ENCODE measurements around the gene SSR4. TPM values are rescaled to one million over a fixed set of nuclear protein-coding genes. Genes with fewer than 3 reads are reported as not detected.

The SSR4 gene
- total RNA-seq, 1 experiment from 2014 or later = 266 TPM

GRCh38 chrX:153792368-153792767 is 2.1 kb upstream of the SSR4 start:
- no peak for DNase-seq
- H3K27me3 ChIP-seq = no peaks in the 10 kb centered on the region
- no peak overlapping the region for H3K4me3 ChIP-seq
- H3K36me3 ChIP-seq = no peaks in the 10 kb centered on the region; the same call in 1 of the 2 replicates
- H3K9me3 ChIP-seq = no peaks in the 10 kb centered on the region

DNA sequence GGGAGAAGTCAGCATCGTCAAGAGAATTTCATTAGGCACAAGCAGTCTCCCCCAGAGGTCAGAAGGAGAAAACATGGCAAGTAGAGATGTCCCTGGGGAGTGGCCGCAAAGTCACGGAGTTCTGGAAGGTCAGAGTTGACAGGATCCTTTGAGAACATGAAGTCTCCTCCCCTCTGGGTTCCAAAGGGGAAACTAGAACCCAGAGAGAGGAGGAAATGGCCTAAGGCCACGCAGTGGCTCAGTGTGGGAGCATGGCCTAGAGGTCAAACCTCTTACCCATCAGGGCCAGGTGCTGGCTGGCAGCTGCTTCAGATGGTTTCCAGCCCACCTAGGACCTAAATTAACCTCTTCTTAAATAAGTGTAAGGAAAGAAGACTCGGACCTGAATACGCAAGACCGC is 1.2 kb upstream of the SSR4 start:
- no peaks in the 10 kb centered on the region; the same call in 1 of the 2 replicates for H3K36me3 ChIP-seq
- no peaks in the 10 kb centered on the region for H3K27me3 ChIP-seq
- no peaks in the 10 kb centered on the region for H3K9me3 ChIP-seq
- no peak for DNase-seq
- peak overlapping the region; percentile 93 for H3K4me3 ChIP-seq

GRCh38 chrX:153794897-153795816 is 689 bp downstream of the SSR4 start:
- H3K4me3 ChIP-seq = peak overlapping the region; percentile 93
- H3K9me3 ChIP-seq = no peaks in the 10 kb centered on the region
- DNase-seq = no peak
- no peaks in the 10 kb centered on the region; the same call in 1 of the 2 replicates for H3K36me3 ChIP-seq
- no peaks in the 10 kb centered on the region for H3K27me3 ChIP-seq

DNA sequence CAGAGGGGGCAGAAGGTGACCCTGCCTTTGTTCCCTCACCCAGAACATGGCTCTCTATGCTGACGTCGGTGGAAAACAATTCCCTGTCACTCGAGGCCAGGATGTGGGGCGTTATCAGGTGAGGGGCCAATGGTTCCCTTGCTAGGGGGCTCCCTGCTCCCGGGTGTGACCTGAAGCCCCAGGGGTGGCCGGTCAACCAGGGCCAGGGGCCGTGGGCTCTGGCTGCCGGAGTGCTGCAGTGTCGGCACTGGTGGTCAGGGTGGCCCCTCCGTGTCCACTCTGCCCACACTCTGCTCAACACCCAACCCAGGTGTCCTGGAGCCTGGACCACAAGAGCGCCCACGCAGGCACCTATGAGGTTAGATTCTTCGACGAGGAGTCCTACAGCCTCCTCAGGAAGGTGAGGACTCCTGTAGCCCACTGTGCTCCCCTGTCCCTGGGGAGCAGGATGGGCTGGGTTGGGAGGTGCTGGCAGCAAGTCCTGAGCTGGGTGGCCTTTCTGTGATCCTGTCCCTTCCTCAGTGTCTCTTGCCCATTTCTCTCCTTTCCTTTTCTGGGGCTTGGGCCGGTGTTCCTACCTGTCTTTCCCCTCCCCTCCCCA is 3.0 kb downstream of the SSR4 start:
- DNase-seq = no peak
- Histone ChIP-seq H3K9me3 (no peaks in the 10 kb centered on the region), H3K27me3 (no peaks in the 10 kb centered on the region), H3K4me3 (no peak overlapping the region), H3K36me3 (no peaks in the 10 kb centered on the region; the same call in 1 of the 2 replicates)

- no peak for DNase-seq
- Histone ChIP-seq H3K9me3 (no peaks in the 10 kb centered on the region), H3K27me3 (no peaks in the 10 kb centered on the region), H3K4me3 (no peak overlapping the region), H3K36me3 (no peaks in the 10 kb centered on the region; the same call in 1 of the 2 replicates)
These were observed 4.9 kb downstream of the SSR4 start for GRCh38 chrX:153799326-153799725.

DNA sequence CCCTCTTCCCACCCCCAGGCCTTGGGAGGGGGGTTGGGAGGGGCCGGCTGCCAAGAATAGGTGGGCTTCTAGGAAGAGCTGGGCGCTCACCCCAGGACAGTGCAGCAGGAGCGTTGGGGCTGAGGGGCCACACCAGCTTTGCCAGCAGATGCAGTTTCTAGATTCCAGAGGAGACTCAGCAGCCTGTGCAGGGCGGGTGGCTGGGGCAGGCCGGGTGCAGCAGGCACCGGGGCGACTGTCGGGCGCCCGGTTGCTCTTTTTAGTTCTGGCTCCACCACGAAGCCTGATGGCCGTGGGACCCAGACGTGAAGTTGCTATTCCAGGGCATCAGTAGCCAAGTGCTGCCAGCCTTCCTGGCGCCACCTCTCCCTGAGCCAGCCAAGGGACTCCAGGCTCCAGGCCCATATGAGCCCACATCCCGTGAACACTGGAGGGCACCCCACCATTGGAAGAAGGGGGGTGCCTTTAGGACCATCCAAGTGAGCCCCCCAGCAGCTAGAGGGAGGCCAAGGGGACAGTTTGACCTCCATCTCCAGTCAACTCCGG is 5.8 kb downstream of the SSR4 start:
- DNase-seq = no peak
- no peaks in the 10 kb centered on the region for H3K27me3 ChIP-seq
- no peaks in the 10 kb centered on the region for H3K9me3 ChIP-seq
- H3K4me3 ChIP-seq = no peak overlapping the region
- H3K36me3 ChIP-seq = no peaks in the 10 kb centered on the region; the same call in 1 of the 2 replicates

- no peaks in the 10 kb centered on the region for H3K9me3 ChIP-seq
- DNase-seq = no peak
- no peaks in the 10 kb centered on the region; the same call in 1 of the 2 replicates for H3K36me3 ChIP-seq
- H3K4me3 ChIP-seq = no peak overlapping the region
- H3K27me3 ChIP-seq = no peaks in the 10 kb centered on the region
These were observed 6.3 kb downstream of the SSR4 start for GRCh38 chrX:153800746-153801145.

DNA sequence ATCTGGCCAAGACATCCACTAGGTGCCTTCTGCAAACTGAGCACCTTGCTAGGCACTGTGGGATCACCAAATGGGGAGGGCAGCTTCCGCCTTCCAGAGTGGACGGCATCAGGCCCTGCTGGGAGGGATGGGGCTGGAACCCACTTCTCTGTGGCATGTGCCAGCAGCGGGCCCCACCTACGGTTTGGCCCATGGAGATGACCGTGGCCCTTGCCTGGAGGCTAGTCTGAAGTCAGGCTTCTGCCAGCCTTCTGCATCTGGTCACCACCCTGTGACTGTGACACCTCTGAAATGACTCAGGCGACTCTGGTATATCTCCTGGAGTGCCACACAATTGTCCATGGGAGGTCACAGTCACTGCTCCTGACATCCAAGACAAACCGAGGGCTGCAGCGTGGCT is 7.2 kb downstream of the SSR4 start:
- no peaks in the 10 kb centered on the region for H3K36me3 ChIP-seq
- H3K4me3 ChIP-seq = no peak overlapping the region
- DNase-seq = no peak
- H3K9me3 ChIP-seq = no peaks in the 10 kb centered on the region
- no peaks in the 10 kb centered on the region for H3K27me3 ChIP-seq

DNA sequence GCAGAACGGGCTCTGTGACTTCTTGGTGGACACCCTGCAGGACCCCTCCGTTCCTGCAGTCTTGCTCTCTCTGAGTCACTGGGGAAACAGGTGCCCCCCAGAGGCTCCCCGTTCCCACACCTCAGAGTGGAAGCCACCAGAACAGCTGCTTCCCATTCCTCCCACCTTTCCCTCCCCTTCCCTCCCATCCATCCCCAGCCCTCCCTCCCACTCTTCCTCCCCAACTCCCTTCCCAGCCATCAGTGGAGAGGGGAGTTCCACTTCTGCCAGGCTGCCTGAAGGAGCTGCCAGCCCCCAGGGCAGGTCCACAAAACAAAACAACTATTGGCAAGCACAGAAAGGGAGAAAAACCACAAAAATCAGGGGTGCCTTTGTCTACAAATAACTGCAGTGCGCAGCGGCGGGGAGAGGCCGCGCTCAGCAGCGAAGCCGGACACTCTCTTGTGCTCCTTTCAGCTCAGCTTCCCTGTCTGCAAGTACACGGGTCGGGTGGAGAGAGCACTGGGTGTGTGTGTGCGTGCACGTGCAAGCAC is 8.1 kb downstream of the SSR4 start:
- Histone ChIP-seq H3K9me3 (no peaks in the 10 kb centered on the region), H3K4me3 (no peak overlapping the region), H3K27me3 (no peaks in the 10 kb centered on the region), H3K36me3 (no peaks in the 10 kb centered on the region)
- DNase-seq = no peak

DNA sequence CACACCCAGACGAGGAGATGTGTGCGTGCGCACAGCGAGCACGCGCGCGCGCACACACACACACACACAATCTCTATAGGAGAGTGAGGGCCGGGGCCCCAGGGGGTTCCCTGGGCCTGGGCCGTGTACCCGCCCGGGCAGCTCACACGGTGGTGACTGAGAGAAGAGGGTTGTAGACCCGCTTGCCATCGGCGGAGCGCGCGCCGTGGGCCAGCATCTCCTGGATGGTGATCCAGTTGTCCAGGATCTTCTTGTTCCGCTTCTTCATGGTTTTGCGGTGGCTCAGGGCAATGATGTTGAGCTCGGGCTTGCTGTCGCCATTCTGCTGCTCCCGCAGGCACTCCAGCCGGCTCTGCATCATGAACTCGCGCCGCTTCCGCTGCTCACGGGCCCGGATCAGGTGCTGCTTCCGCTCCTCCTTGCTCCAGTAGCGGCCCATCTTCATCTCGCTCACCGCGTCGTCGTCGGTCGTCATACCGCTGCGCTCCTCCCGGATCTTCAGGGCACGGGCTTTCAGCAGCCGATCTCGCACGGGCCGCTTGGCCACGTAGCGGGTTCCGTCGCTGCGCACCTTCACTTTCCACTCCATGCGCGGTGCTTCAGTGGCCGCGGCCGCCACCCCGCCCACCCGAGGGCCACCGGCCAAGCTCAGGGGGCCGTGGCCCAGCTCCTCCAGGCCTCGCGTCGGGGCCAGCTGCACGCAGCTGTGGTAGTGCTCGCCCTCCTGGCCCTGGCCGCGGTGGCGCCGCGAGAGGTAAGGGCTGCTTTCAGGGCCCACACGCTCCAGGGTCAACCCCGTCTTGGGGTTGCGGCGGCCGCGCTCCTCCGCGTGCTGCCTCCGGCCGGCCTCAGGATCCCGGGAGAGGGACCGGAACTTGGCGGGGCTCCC is 9.0 kb downstream of the SSR4 start:
- no peak for DNase-seq
- Histone ChIP-seq H3K27me3 (no peaks in the 10 kb centered on the region), H3K4me3 (no peak overlapping the region), H3K9me3 (no peaks in the 10 kb centered on the region), H3K36me3 (no peaks in the 10 kb centered on the region)

GRCh38 chrX:153804100-153804595 is 9.7 kb downstream of the SSR4 start:
- H3K36me3 ChIP-seq = no peaks in the 10 kb centered on the region
- H3K9me3 ChIP-seq = no peaks in the 10 kb centered on the region
- DNase-seq = no peak

GRCh38 chrX:153804621-153805020 is 10.2 kb downstream of the SSR4 start:
- no peak for DNase-seq
- Histone ChIP-seq H3K9me3 (no peaks in the 10 kb centered on the region), H3K27me3 (no peaks in the 10 kb centered on the region), H3K4me3 (no peak overlapping the region), H3K36me3 (no peaks in the 10 kb centered on the region)

More at GRCh38 chrX:153804100-153804595, 9.7 kb downstream of the SSR4 start:
- H3K4me3 ChIP-seq = no peak overlapping the region
- H3K27me3 ChIP-seq = no peaks in the 10 kb centered on the region

GRCh38 chrX:153805436-153805835 is 11.0 kb downstream of the SSR4 start:
- DNase-seq = no peak
- H3K36me3 ChIP-seq = no peaks in the 10 kb centered on the region

DNA sequence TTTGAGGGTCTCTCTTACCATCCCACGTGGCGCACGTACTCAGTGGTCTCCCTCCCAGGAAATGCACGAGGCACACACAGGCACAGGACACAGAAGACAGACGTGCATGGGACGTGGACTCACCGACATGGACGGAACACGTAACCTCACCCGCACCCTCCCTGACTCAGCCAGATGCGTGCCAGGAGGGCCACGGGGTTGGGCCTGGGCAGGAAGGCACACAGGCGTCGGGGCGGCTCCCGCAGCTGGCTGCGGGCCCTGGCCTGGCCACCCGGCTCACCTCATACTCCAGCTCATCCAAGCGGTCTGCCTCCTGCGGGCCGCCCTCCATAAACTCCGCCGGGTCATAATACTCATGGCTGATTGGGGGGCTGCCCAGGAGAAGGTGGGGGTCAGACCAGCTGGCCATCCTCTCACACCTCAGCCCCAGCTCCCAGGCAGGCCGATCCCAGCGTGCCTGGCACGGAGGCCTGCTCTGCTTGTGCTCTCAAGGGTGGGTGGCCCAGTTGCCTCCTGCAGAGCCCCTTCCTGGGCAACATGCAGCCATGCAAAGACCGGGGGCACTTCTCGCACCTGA is 12.6 kb downstream of the SSR4 start:
- H3K9me3 ChIP-seq = no peaks in the 10 kb centered on the region
- peak; percentile 35 for DNase-seq
- H3K27me3 ChIP-seq = no peaks in the 10 kb centered on the region
- H3K36me3 ChIP-seq = no peaks in the 10 kb centered on the region
- H3K4me3 ChIP-seq = no peak overlapping the region

More at GRCh38 chrX:153805436-153805835, 11.0 kb downstream of the SSR4 start:
- H3K9me3 ChIP-seq = no peaks in the 10 kb centered on the region
- no peak overlapping the region for H3K4me3 ChIP-seq
- no peaks in the 10 kb centered on the region for H3K27me3 ChIP-seq

DNA sequence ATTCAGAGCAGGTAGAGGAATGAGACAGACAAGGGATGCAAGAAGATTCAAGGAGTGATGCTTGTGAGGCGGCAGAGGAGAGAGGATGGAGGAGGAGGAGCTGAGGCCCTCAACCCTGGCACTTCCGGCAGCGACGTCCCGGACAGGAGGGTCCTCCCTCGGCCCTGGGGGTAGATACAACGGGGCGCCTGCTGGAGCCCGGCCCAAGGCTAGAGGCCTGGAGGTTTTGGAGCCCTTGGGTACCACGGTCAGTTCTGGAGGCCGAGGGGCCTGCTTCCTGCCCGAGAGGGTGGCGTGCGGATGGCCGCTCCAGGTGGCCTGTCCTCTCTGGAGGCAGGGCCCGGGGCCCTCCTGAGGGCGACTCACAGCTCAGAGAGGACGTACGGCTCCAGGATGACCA is 13.5 kb downstream of the SSR4 start:
- Histone ChIP-seq H3K27me3 (no peaks in the 10 kb centered on the region), H3K9me3 (no peaks in the 10 kb centered on the region), H3K4me3 (no peak overlapping the region), H3K36me3 (no peaks in the 10 kb centered on the region)
- DNase-seq = no peak

DNA sequence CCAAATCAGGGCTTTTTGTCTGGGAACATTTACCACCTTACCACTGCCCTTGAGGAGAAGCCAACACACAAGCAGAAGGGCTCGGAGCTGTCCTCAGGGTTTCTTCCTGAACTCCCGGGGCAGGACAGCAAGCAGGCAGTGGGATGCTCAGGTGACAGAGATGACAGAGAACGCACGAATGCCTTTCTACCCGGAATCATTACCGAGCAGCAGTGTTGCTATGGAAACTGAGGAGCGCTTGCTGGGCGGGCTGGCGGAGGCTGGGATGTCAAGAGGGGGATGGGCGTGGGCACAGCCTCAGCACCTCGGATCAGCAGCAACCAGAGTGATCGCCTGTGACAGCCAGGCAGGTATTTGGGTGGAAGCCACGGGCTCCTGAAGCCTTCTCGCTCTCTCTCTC is 17.8 kb downstream of the SSR4 start:
- H3K9me3 ChIP-seq = no peaks in the 10 kb centered on the region
- no peaks in the 10 kb centered on the region for H3K36me3 ChIP-seq
- no peak for DNase-seq
- H3K27me3 ChIP-seq = no peaks in the 10 kb centered on the region
- no peak overlapping the region for H3K4me3 ChIP-seq

Data from MG63 (cell line).